ENCODE results near the gene SLIT3. TPM values are rescaled to one million over a fixed set of nuclear protein-coding genes. Genes with fewer than 3 reads are reported as not detected.

Gene SLIT3
- total RNA-seq, 1 experiment from 2014 or later, result 0.44 TPM

GRCh38 chr5:169328401-169328800 is 27.5 kb upstream of the SLIT3 start:
- ChIA-PET CTCF (no interaction called here), POLR2A (ENCODE audit: unreplicated experiment) (no interaction called here)
- Histone ChIP-seq H3K79me2 (ENCODE audit: low read length) (no peaks in the 10 kb centered on the region), H3K27me3 (ENCODE audit: low read length) (peaks cover 61% of the 10 kb centered on the region), H3K9ac (ENCODE audit: low read length) (no peak overlapping the region), H3K4me2 (ENCODE audit: low read length) (no peak overlapping the region), H3K4me1 (ENCODE audit: insufficient read depth, low read length) (no peaks in the 10 kb centered on the region), H3K4me3 (ENCODE audit: low read length) (no peak overlapping the region), H4K20me1 (ENCODE audit: low read length) (no peaks in the 10 kb centered on the region), H3K27ac (ENCODE audit: low read length) (no peak overlapping the region), H3F3A (ENCODE audit: low read length, unreplicated experiment) (no peaks in the 10 kb centered on the region), H3K9me3 (ENCODE audit: low read length) (no peaks in the 10 kb centered on the region), H3K9me2 (replicated peaks; ENCODE audit: low read length) (no peaks in the 10 kb centered on the region), H2AFZ (ENCODE audit: low read length) (no peak overlapping the region), H3K36me3 (ENCODE audit: low read depth, low read length) (no peaks in the 10 kb centered on the region)
- TF ChIP-seq EZH2 (IDR thresholded peaks at IDR 0.05; ENCODE audit: low read length, unreplicated experiment) (no peak), EZH2phosphoT487 (IDR thresholded peaks at IDR 0.05; ENCODE audit: borderline replicate concordance, low read length) (no peak), CTCF (conservative IDR thresholded peaks at IDR 0.05; ENCODE audit: low read depth, low read length) (no peak)
- ATAC-seq, result no peak
- intact Hi-C loops (cut with micrococcal nuclease), result no loop called here
- DNase-seq, result no peak
- no TSS peak for BruUV-seq (replicated peaks)

GRCh38 chr5:169325273-169325672 is 24.3 kb upstream of the SLIT3 start:
- intact Hi-C loops (cut with micrococcal nuclease), result no loop called here
- H4K20me1 ChIP-seq (ENCODE audit: low read length), result no peaks in the 10 kb centered on the region
- no peak for TF ChIP-seq EZH2phosphoT487 (IDR thresholded peaks at IDR 0.05; ENCODE audit: borderline replicate concordance, low read length)
- TF ChIP-seq EZH2 (IDR thresholded peaks at IDR 0.05; ENCODE audit: low read length, unreplicated experiment), result no peak
- no peak for TF ChIP-seq CTCF (conservative IDR thresholded peaks at IDR 0.05; ENCODE audit: low read depth, low read length)
- DNase-seq (no peak), ATAC-seq (no peak)
- POLR2A ChIA-PET (ENCODE audit: unreplicated experiment), result no interaction called here
- CTCF ChIA-PET, result no interaction called here
- no peaks in the 10 kb centered on the region for H3K4me1 ChIP-seq (ENCODE audit: insufficient read depth, low read length)
- no peak overlapping the region for H3K27ac ChIP-seq (ENCODE audit: low read length)
- H3F3A ChIP-seq (ENCODE audit: low read length, unreplicated experiment), result no peaks in the 10 kb centered on the region
- H3K9me2 ChIP-seq (replicated peaks; ENCODE audit: low read length), result no peaks in the 10 kb centered on the region
- no peaks in the 10 kb centered on the region for H3K36me3 ChIP-seq (ENCODE audit: low read depth, low read length)
- H3K4me2 ChIP-seq (ENCODE audit: low read length), result no peak overlapping the region
- no peak overlapping the region for H3K4me3 ChIP-seq (ENCODE audit: low read length)
- no peaks in the 10 kb centered on the region for H3K9me3 ChIP-seq (ENCODE audit: low read length)
- no TSS peak for BruUV-seq (replicated peaks)
- H3K79me2 ChIP-seq (ENCODE audit: low read length), result no peaks in the 10 kb centered on the region
- H3K27me3 ChIP-seq (ENCODE audit: low read length), result peaks cover 81% of the 10 kb centered on the region
- no peak overlapping the region for H2AFZ ChIP-seq (ENCODE audit: low read length)
- no peak overlapping the region for H3K9ac ChIP-seq (ENCODE audit: low read length)

- no peaks in the 10 kb centered on the region for H3K4me1 ChIP-seq (ENCODE audit: insufficient read depth, low read length)
- no peak overlapping the region for H3K27ac ChIP-seq (ENCODE audit: low read length)
- DNase-seq (no peak), ATAC-seq (no peak)
- no peak overlapping the region for H3K4me2 ChIP-seq (ENCODE audit: low read length)
- BruUV-seq (replicated peaks), result no TSS peak
- H3K9me3 ChIP-seq (ENCODE audit: low read length), result no peaks in the 10 kb centered on the region
- intact Hi-C loops (cut with micrococcal nuclease), result no loop called here
- H3K27me3 ChIP-seq (ENCODE audit: low read length), result peaks cover 68% of the 10 kb centered on the region
- no peak overlapping the region for H3K4me3 ChIP-seq (ENCODE audit: low read length)
- H4K20me1 ChIP-seq (ENCODE audit: low read length), result no peaks in the 10 kb centered on the region
- CTCF ChIA-PET, result no interaction called here
- no peaks in the 10 kb centered on the region for H3K9me2 ChIP-seq (replicated peaks; ENCODE audit: low read length)
- no peaks in the 10 kb centered on the region for H3F3A ChIP-seq (ENCODE audit: low read length, unreplicated experiment)
- no peak overlapping the region for H3K9ac ChIP-seq (ENCODE audit: low read length)
- no peaks in the 10 kb centered on the region for H3K79me2 ChIP-seq (ENCODE audit: low read length)
- H3K36me3 ChIP-seq (ENCODE audit: low read depth, low read length), result no peaks in the 10 kb centered on the region
- POLR2A ChIA-PET (ENCODE audit: unreplicated experiment), result no interaction called here
- no peak overlapping the region for H2AFZ ChIP-seq (ENCODE audit: low read length)
- TF ChIP-seq EZH2phosphoT487 (IDR thresholded peaks at IDR 0.05; ENCODE audit: borderline replicate concordance, low read length) (no peak), CTCF (conservative IDR thresholded peaks at IDR 0.05; ENCODE audit: low read depth, low read length) (no peak), EZH2 (IDR thresholded peaks at IDR 0.05; ENCODE audit: low read length, unreplicated experiment) (no peak)
Observed at GRCh38 chr5:169318556-169318955, 17.6 kb upstream of the SLIT3 start.

Measured in PC-3 (cell line).